ENCODE measurements around the gene TMEM131.

Gene TMEM131

DNA sequence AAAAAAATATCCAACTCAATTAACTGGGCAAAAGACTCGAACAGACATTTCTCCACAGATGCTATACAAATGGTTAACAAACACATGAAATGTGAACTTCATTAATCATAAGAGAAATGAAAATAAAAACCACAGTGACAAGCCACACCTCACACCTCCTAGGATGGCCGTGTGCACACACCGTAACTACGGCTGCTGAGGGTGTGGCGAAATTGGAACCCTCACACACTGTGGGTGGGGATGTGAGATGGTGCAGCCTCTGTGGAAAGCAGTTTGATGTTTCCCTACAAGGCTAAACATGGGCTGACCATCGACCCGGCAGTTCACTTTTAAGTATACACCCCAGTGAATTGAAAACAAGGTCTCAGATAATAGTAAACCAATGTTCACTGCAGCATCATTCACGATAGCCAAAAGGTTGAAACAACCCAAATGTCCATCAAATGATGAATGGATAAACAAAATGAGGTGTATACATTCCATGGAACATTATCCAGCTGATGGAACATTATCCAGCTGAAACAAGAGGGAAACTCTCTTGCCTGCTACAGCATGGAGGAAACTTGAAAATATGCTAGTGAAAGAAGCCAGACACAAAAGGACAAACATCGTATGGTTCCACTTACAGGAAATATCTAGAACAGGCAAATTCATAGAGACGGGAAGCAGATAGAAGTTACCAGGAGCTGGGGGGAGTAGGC, 250.1 kb downstream of the TMEM131 start:
- DNase-seq (no peak), ATAC-seq (ENCODE audit: insufficient read depth, low read depth) (no peak)
- H3K4me2 ChIP-seq (ENCODE audit: insufficient read depth, low read length), result no peak overlapping the region
- no peak overlapping the region for H3K4me3 ChIP-seq (ENCODE audit: low read depth in 1 of 2, low read length in 2 of 2)
- no peaks in the 10 kb centered on the region for H3K27me3 ChIP-seq (ENCODE audit: insufficient read depth, low read length, poor library complexity)
- no peaks in the 10 kb centered on the region for H3K79me2 ChIP-seq (ENCODE audit: insufficient read depth, low read length)
- H3K36me3 ChIP-seq (ENCODE audit: insufficient read depth, low read length), result peaks cover 12% of the 10 kb centered on the region
- H3K9me3 ChIP-seq (ENCODE audit: insufficient read depth, low read length, severe bottlenecking), result no peaks in the 10 kb centered on the region
- no peak for TF ChIP-seq CTCF (IDR thresholded peaks at IDR 0.05; ENCODE audit: borderline replicate concordance, extremely low read depth, low read length, poor library complexity, severe bottlenecking)
- TF ChIP-seq EZH2 (IDR thresholded peaks at IDR 0.05; ENCODE audit: borderline replicate concordance, low read depth, low read length, severe bottlenecking), result no peak
- no peak overlapping the region for H3K27ac ChIP-seq (ENCODE audit: low read length)
- H2AFZ ChIP-seq (ENCODE audit: low read depth, low read length), result no peak overlapping the region
- H3K9ac ChIP-seq (ENCODE audit: low read depth, low read length), result no peak overlapping the region
- H4K20me1 ChIP-seq (ENCODE audit: insufficient read depth, low read length), result no peaks in the 10 kb centered on the region
- no peaks in the 10 kb centered on the region for H3K4me1 ChIP-seq (ENCODE audit: insufficient read depth, low read length)

GRCh38 chr2:97743913-97744312, 251.8 kb downstream of the TMEM131 start:
- no peaks in the 10 kb centered on the region for H3K4me1 ChIP-seq (ENCODE audit: insufficient read depth, low read length)
- H3K27me3 ChIP-seq (ENCODE audit: insufficient read depth, low read length, poor library complexity), result no peaks in the 10 kb centered on the region
- no peaks in the 10 kb centered on the region for H3K79me2 ChIP-seq (ENCODE audit: insufficient read depth, low read length)
- H2AFZ ChIP-seq (ENCODE audit: low read depth, low read length), result no peak overlapping the region
- no peak overlapping the region for H3K4me2 ChIP-seq (ENCODE audit: insufficient read depth, low read length)
- no peaks in the 10 kb centered on the region for H3K9me3 ChIP-seq (ENCODE audit: insufficient read depth, low read length, severe bottlenecking)
- H3K9ac ChIP-seq (ENCODE audit: low read depth, low read length), result no peak overlapping the region
- peaks cover 2% of the 10 kb centered on the region; the same call in 1 of the 2 replicates for H4K20me1 ChIP-seq (ENCODE audit: insufficient read depth, low read length)
- no peak overlapping the region for H3K4me3 ChIP-seq (ENCODE audit: low read depth in 1 of 2, low read length in 2 of 2)
- H3K36me3 ChIP-seq (ENCODE audit: insufficient read depth, low read length), result peaks cover 28% of the 10 kb centered on the region
- ATAC-seq (ENCODE audit: insufficient read depth, low read depth) (no peak), DNase-seq (no peak)
- no peak overlapping the region for H3K27ac ChIP-seq (ENCODE audit: low read length)
- no peak for TF ChIP-seq EZH2 (IDR thresholded peaks at IDR 0.05; ENCODE audit: borderline replicate concordance, low read depth, low read length, severe bottlenecking)
- TF ChIP-seq CTCF (IDR thresholded peaks at IDR 0.05; ENCODE audit: borderline replicate concordance, extremely low read depth, low read length, poor library complexity, severe bottlenecking), result no peak

DNA sequence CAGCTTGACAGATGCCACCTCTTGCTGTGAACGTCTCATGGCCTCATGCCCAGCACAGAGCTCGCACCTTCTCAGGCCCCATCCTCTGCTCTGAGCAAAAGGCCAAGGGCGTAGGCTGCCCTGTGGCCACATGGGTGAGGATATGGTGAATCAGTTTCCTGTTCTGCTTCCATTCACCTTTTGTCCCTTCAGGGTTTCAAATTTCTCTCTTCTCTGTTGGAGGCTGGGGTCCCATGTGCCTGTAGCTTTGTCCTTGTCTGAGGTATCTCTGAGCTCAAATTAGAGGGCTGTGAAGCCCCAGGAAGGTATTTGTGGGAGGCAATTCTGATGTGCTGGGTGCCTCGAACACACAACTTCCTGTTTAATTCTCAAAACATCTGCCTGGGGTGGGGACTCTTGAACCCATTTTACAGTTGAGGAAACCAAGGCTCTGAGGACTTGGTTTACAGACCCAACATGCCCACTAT, 253.3 kb downstream of the TMEM131 start:
- Histone ChIP-seq H3K9me3 (ENCODE audit: insufficient read depth, low read length, severe bottlenecking) (no peaks in the 10 kb centered on the region), H3K36me3 (ENCODE audit: insufficient read depth, low read length) (peaks cover 43% of the 10 kb centered on the region), H4K20me1 (ENCODE audit: insufficient read depth, low read length) (peaks cover 7% of the 10 kb centered on the region; the same call in 1 of the 2 replicates), H2AFZ (ENCODE audit: low read depth, low read length) (no peak overlapping the region), H3K4me3 (ENCODE audit: low read depth in 1 of 2, low read length in 2 of 2) (no peak overlapping the region), H3K27ac (ENCODE audit: low read length) (no peak overlapping the region), H3K9ac (ENCODE audit: low read depth, low read length) (no peak overlapping the region), H3K4me1 (ENCODE audit: insufficient read depth, low read length) (no peaks in the 10 kb centered on the region), H3K27me3 (ENCODE audit: insufficient read depth, low read length, poor library complexity) (no peaks in the 10 kb centered on the region), H3K79me2 (ENCODE audit: insufficient read depth, low read length) (no peaks in the 10 kb centered on the region), H3K4me2 (ENCODE audit: insufficient read depth, low read length) (no peak overlapping the region)
- DNase-seq (no peak), ATAC-seq (ENCODE audit: insufficient read depth, low read depth) (no peak)
- TF ChIP-seq EZH2 (IDR thresholded peaks at IDR 0.05; ENCODE audit: borderline replicate concordance, low read depth, low read length, severe bottlenecking) (no peak), CTCF (IDR thresholded peaks at IDR 0.05; ENCODE audit: borderline replicate concordance, extremely low read depth, low read length, poor library complexity, severe bottlenecking) (no peak)

Measured in DND-41 (cell line).